ENCODE results near the gene LMAN2. TPM values are rescaled to one million over a fixed set of nuclear protein-coding genes. Genes with fewer than 3 reads are reported as not detected.
"Not testable (repeated sequence)": the region's sequence is repeated elsewhere in the genome, so short reads cannot be mapped to it uniquely, and the experiment has no call there.

LMAN2 gene
- total RNA-seq, 1 donor from 2014 or later = 88.9 TPM

DNA sequence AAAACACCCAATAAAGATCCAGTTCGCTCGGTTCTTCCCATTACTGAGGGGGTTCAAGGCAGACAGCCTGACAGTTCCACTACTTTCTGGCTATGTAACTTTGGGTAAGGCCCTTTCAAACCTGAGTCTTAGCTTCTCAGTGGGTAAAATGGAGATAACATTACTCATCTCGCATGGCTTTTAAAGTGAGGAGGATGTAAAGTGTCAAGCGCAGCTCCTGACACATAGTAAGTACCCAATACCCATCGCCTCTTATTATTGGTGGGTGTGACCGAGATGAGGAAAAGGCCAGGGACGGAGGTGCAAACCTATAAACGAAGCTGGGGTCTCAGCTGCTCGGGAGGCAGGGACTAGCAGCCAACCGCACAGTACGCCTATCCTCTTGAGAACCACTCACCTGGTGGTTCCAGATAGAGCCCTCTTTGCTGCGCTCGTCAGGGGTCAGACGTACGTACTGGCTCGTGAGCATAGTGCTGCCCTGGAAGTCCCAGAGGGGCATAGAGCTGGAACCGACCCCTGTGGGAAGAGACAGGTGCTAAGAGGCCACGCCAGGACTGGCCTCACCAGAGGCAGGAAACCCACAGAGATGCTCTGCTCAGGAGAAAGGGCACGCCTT is 584 bp downstream of the LMAN2 start:
- no peak for FAIRE-seq
- no peak for DNase-seq (ENCODE audit: low spot score in 2 of 2)

DNA sequence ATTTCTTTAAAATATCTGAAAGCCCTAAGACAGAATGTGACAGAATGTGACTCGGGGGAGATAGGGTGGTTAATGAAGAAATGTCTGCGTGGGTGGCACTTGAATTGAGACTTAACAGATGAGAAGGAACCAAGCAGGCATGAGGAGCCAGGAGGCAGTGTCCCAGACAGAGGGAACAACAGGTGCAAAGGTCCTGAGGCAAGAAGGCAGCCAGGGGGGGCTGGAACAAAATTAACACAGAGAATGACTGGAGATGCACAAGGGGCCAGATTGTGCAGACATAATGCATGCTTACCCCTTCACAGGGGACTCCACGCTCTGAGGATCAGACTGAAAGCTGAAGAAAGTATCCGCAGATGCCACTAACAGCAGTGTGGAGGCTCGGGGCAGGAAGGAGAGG is 1.7 kb downstream of the LMAN2 start:
- FAIRE-seq = no peak
- no peak for DNase-seq (ENCODE audit: low spot score in 2 of 2)

DNA sequence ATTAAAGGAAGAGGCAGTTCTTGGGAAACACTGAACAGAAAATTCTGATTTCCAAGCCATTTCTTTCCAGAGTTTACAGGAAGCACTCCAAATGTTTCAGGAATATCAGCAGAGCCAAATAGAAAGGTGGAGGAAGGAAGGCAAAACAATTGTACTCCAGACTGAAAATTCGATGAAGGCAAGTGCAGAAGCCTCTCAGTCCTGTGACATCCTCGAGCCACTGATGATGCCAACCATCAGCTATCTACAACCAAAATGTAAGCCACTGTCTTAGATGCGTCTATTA is 2.2 kb downstream of the LMAN2 start:
- FAIRE-seq (no peak), DNase-seq (ENCODE audit: low spot score in 2 of 2) (no peak)

DNA sequence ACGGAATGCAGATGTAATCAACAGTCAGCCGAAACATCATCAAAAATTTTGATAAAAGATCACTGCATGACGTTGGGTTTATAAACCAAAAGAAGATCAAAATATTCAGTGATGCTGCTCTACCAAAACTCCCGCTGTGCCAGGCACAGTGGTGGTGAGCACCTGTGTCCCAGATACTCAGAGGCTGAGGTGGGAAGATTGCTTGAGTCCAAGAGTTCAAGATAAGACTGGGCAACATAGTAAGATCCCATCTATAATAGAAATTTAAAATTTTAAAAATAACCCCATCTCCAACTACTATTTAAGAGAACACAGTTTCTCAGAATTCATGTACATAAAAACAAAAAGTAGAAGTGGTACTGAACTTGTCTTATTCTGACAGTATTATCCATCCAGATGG is 3.8 kb downstream of the LMAN2 start:
- FAIRE-seq (no peak), DNase-seq (ENCODE audit: low spot score in 2 of 2) (no peak)

DNA sequence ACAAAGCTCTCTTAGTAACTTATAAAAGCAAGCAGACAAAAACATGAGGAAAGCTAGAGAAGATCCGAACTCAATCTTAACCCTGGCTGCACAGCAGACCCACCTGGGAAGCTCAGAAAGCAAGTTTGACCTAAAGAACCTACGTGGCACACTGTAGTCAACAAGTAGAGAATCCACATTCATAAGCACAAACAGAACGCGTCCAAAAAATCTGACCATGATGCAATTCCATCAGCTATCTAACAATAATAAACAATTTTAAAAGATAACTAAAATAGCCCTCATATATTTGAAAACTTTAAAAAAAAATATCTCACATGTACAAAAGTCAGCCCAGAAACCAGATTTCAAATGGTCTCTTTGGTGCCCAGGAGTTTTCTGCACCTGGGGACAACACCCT is 4.6 kb downstream of the LMAN2 start:
- DNase-seq (ENCODE audit: low spot score in 2 of 2) (no peak), FAIRE-seq (no peak)

DNA sequence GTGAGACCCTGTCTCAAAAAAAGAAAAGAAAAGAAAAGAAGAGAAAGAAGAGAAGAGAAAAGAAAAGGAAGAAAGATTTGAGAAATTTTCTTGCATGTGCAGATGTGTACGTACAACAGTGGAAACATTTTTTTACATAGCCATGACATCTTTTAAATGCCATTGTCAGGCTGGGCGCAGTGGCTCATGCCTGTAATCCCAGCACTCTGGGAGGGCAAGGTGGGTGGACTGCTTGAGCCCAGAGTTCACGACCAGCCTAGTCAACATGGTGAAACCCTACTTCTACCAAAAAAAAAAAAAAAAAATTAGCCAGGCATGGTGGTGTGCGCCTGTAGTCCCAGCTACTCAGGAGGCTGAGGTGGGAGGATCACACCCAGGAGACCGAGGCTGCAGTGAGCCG is 6.6 kb downstream of the LMAN2 start:
- DNase-seq (ENCODE audit: low spot score in 2 of 2) (no peak), FAIRE-seq (no peak)

DNA sequence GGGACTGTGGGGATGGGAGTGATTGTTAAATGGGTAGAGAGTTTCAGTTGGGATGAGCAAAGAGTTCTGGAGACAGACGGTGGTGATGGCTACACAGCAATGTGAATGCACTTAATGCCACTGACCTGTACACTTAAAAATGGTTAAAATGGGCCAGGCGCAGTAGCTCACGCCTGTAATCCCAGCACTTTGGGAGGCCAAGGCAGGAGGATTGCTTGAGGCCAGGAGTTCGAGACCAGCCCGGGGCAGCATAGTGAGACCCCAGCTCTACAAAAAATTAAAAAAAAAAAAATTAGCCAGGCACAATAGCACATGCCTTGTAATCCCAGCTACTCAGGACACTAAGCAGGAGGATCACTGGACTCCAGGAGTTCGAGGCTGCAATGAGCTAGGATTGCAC is 7.7 kb downstream of the LMAN2 start:
- FAIRE-seq = no peak
- no peak for DNase-seq (ENCODE audit: low spot score in 2 of 2)

DNA sequence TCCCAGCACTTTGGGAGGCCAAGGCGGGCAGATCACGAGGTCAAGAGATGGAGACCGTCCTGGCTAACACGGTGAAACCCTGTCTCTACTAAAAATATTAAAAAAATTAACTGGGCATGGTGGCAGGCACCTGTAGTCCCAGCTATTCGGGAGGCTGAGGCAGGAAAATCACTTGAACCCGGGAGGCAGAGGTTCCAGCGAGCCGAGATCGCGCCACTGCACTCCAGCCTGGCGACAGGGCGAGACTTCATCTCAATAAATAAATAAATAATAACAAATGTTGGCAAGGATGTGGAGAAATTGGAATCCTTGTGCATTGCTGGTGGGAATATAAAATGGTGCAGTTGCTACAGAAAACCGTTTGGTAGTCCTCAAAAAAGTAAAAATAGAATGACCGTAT is 8.5 kb downstream of the LMAN2 start:
- FAIRE-seq; DNase-seq (ENCODE audit: low spot score in 2 of 2): not testable (repeated sequence)

DNA sequence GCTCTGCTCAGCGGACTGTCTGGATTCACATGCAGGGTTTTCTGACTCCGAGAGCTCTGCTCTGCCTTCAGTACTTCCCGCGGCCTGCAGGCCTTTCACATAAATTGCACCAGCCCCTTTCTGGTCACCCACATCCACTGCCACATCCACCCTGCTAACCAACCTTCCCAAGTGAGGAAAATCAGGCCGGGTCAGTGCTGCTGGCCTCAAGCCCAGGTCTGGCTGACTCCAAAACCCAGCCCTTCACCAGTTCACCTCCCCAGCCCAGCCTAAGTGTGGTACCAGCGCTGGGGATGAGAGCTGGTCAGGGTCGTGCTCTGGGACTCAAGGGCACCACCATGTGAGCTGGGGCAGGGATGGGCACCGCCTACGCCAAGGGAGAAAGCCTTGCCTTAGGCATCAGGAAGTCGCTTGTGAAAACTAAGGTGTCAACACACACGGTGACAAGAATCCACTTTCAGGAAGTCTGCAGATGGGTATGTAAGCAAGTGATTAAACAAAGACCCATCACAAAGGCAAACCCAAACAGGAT is 12.3 kb downstream of the LMAN2 start:
- FAIRE-seq = no peak
- no peak for DNase-seq (ENCODE audit: low spot score in 2 of 2)

DNA sequence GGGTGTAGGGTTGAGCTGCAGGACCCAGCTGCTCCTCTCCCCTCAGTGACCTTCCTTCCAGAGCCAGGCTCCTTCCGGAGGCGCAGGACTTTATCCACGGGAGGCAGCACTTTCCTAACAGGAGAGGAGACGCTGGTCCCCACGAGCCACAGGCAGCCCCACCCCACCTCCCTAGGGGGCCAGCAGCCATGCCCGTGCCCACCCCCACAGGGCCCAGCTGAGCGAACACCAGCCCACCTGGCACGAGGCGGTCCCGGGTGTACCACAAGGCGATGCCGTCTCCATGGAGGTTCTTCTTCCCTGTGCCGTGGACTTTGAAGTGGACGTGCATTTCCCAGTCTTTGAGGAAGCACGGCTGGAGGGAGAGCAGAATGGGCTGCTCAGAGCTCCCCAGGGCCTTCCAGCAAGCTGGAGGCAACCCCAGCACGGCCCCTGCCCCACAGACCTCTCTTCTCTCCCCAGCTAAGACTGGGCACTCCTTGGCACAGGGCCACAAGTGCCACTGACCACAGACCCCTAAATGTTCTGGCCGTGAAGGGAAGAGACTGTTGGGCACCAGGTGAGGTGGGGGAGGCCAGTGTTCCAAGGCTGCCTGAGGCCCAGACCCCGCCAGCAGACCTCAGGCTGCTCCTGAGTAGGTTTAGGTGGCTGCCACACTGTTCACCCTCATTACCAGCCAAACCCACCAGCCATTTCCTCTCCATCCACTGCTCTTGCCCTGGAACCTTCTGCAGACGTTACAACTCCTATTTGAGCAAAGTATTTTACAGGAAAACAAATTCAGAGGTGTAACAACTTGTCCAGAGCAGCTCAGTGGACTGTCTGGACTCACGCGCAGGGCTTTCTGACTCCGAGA is 13.0 kb downstream of the LMAN2 start:
- no peak for FAIRE-seq
- no peak for DNase-seq (ENCODE audit: low spot score in 2 of 2)

DNA sequence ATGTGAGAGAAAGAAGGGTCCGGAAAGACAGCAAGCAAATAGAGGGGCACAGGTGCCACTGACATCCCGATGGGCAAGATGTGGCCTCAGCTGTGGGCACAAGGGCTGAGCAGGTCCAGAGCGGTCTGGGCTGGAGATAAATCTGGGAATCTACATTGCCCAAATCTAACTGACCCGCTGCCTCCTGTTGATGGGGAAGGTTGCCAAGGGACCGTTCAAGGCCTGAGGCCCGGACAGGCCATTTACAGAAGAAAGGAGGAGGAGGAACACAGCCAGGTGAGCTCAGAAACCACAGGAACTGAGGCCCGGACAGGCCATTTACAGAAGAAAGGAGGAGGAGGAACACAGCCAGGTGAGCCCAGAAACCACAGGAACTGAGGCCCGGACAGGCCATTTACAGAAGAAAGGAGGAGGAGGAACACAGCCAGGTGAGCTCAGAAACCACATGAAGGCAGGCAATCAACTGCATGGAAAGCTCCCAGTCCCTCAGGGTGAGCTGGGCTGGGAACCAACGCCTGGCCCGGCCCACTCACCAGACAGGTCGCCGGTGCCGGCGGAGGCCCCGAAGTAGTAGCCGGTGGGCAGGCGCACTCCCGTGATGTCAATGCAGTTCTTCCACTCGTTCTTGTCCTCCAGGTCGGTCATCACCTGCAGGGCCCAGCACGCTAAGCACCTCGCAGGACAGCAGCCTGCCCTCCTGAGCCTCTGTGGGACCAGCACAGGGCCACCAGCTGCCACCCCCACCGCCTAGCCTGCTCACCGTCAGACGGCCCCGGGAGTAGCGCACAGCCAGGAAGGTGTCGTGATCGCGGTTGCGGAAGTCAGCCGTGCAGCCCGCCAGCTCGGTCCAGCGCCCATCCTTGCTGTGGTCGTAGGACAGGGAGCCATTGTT is 14.6 kb downstream of the LMAN2 start:
- no peak for FAIRE-seq
- no peak for DNase-seq (ENCODE audit: low spot score in 2 of 2)

DNA sequence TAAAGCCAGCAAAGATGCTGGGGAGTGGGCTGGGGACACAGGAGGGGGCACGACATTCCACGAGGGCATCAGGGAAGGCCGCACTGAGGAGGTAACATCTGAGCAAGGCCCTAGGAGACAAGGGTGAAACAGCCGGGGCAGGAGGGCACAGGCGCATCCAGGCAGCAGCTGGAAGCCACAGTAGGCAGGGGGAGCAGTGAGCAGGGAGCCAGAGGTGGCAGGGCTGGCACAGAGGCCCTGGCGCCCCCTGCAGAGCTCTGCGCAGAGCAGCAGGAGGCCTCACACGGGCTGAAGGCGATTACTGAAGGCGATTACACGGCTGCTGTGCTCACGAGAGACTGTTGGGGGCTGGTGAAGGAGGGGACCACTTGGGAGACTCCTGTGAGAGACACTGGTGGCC is 15.4 kb downstream of the LMAN2 start:
- FAIRE-seq (no peak), DNase-seq (ENCODE audit: low spot score in 2 of 2) (no peak)

DNA sequence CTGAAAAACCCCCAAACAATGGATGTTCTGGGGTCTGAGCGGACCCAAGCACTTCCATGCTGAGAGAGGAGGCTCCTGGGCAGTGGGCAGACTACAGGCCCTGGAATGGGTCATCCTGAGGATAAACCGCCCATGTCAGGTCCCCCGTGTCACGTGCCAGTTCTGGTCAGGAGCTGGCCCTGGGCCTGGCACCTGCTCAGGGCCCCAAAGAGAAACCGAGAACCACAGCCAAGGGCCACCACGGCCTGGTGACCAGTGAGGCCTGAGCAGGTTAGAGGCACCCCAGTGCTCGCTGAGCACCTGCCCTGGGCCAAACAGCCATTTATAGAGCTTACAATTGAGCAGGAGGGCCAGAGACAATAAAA is 15.8 kb downstream of the LMAN2 start:
- FAIRE-seq = no peak
- DNase-seq (ENCODE audit: low spot score in 2 of 2) = no peak

DNA sequence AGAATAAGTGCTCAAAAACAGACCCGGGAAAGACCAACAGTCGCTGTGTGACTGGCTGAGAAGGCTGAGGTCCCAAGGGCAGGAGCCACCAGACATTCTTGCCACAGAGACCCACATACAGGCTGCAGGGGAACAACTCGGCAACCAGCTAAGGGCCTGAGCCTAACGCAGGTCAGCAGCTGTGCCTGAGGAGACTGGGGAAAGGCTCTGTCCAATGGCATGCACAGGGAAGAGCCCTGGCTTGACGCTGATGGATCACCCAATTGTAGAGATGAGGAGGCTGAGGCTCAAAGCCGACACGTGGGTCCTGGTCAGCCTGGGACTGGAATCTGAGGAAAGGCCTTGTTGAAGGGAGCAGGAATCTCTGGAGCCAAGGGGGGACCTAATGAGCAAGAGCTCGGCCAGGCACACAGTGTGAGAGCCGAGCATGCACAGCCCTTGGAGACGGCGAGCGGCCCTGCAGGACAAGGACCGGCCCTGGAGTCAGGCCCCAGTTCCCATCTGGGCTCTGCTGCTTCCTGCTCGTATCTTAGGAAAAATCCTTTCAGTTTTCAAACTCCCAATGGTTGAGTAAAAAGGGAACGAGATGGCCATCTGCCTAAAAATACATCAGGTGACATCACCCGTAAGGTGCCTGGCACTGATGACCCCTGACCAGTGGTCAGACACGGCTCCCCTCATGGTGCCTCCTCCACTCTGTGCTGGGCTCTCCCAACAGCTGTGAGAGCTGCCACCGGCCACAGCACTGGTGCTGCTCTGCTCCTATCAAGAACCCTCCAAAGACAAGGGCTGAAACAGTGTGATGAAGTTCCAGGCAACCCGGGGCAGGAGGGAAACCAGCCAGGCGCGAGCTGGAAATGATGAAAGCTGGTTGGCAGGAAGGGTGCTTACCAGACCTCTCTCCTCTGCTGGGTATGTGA is 16.4 kb downstream of the LMAN2 start:
- FAIRE-seq (no peak), DNase-seq (ENCODE audit: low spot score in 2 of 2) (no peak)

DNA sequence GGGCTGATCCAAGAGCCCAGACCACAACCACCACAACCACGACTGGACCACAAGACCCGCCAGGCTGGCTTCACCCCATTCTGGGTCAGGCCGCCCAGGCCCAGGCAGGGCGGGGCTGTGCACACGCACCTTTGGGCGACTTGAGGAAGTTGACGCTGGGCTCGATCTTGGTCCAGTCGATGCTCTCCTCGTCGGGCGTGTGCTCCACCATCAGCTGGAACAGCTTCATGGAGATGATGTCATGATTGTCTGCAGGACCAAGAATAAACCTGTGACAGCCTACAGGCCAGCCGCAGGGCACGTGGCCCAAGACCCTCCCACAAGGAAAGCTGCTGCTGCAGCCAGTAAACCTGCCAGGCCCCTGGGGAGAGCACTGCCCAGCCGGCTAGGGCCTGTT is 17.3 kb downstream of the LMAN2 start:
- no peak for FAIRE-seq
- DNase-seq (ENCODE audit: low spot score in 2 of 2) = no peak

DNA sequence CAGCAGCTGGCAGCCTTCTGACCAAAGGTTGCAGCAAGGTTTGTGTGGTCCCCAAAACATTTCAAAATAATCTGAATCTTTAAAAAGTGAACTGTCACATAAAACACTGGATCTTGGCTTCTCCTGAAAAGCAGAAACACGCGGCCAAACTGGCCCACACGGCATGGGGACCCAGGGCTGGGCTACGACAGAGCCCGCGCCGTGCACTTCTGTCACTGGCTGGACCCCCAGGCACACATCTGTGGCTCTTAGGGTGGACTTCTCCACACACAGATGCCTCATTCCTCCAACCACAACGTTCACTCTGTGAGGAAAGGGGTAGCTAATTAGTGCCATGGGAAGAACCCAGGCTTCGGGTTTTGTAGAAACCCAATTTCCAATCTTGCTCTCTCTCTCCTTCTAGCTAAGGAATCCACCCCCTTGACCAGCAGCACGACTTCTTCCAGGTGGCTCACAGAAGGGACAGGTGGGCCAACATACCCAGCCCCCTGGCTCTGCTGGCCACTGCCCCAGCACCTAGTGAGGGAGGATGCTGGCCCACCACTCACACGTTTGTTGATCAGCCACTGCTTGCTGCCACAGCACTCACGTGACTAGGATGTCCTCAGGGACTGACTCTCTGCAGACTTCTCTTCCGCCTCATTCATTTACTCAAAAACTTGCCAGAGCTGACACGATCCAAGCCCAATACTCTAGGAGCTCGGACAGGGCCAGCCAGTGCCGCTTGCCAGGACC is 17.9 kb downstream of the LMAN2 start:
- DNase-seq (ENCODE audit: low spot score in 2 of 2) (no peak), FAIRE-seq (no peak)

DNA sequence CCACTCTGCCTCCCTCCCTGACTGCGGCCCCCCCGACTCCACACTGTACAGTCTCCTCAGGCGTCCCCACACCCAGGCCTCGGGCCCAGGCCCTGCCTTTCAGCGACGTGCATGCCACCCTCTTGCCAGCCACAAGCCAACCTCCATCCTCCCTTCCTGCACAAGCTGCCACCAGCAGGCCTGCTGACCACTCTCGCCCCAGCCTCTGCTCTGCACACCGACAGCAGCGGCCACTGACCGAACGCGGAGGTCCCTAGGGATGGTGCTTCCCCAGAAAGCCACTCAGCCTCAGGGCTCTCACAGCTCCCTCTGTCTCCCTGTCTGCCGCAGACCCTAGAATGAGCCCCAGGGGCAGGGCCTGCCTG is 18.6 kb downstream of the LMAN2 start:
- no peak for FAIRE-seq
- DNase-seq (ENCODE audit: low spot score in 2 of 2) = no peak

DNA sequence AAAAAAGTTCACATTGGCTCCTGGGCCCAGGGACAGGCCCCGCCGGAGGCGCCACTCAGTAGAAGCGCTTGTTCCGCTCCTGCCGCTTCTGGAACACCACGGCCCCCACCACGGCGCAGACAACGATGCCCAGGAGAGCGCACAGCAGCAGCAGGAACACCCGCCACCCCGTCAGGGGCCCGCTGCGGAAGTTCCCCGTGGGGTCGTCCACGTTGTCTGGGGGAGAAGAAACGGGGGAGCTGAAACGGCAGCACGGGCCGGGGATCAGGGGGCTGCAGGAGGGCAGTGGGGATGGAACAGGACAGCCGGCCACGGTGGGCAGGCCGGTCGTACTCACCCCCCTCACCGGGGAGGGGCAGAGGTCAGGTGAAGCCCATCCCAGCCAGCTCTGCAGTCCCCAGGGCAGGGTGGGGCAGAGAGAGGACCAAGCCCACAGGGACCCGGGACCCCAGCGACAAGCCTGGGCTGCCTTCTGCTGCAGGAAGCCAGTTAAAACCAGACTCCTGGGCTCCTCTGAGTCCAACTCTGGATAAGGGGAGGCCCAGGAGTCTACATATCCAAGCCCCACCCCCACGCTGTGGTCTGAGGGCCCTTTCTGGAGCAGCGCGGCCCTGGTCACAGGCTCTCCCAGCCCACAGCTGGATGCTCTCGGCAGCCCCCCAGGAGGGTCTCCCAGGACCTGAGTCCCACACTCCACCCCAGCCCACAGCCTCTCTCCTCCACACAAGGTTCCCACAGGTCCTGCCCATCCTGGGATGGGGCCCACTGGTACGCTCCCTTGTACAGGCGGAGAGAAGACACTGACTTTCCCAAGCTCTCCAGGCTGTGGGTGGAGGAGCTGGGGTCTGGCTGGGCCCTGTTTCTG is 19.2 kb downstream of the LMAN2 start:
- DNase-seq (ENCODE audit: low spot score in 2 of 2) (no peak), FAIRE-seq (no peak)

All from frontal cortex (tissue), 4 donors.